ENCODE results near the gene OR2G3. TPM values are rescaled to one million over a fixed set of nuclear protein-coding genes. Genes with fewer than 3 reads are reported as not detected.

OR2G3 gene
- total and polyA plus RNA-seq, 2 donors (not counting 1 experiment from before 2014, with no cell fraction given), result not detected

- ATAC-seq (ENCODE audit: low read depth), result no peak
- Mint-ChIP-seq H3K9me3 (ENCODE audit: insufficient read depth) (peaks cover 2% of the 10 kb centered on the region), H3K4me1 (peaks cover 2% of the 10 kb centered on the region), H3K4me3 (no peak overlapping the region), H3K27me3 (peaks cover 43% of the 10 kb centered on the region), H3K27ac (no peak overlapping the region)
- Histone ChIP-seq H3K27ac (ENCODE audit: low read length in 2 of 2) (no peak overlapping the region), H3K36me3 (replicated peaks in 1 of 2; ENCODE audit: control extremely low read depth in 1 of 2, control insufficient read depth in 1 of 2, extremely low read depth in 1 of 2, insufficient read depth in 2 of 2, low read length in 1 of 2) (no peaks in the 10 kb centered on the region), H3K27me3 (replicated peaks in 1 of 4; ENCODE audit: control extremely low read depth in 1 of 4, control insufficient read depth in 3 of 4, insufficient read depth in 4 of 4, low read length in 3 of 4) (peaks cover 0 to 16% (median 0%) of the 10 kb centered on the region in 4 experiments), H3K9ac (ENCODE audit: low read length) (no peak overlapping the region), H3K4me2 (replicated peaks; ENCODE audit: low read depth, low read length, poor library complexity, severe bottlenecking) (no peak overlapping the region), H4K20me1 (ENCODE audit: control insufficient read depth, insufficient read depth, low read length, poor library complexity, severe bottlenecking) (no peaks in the 10 kb centered on the region), H3K4me3 (ENCODE audit: control extremely low read depth in 1 of 5, extremely low read depth in 1 of 5, insufficient read depth in 1 of 5, low read depth in 2 of 5, low read length in 4 of 5) (no peak overlapping the region), H3K79me2 (ENCODE audit: control insufficient read depth, insufficient read depth, low read length) (no peaks in the 10 kb centered on the region), H3K9me3 (ENCODE audit: control extremely low read depth in 1 of 3, control insufficient read depth in 2 of 3, insufficient read depth in 1 of 3, low read length in 2 of 3) (peaks cover 0 to 8% (median 0%) of the 10 kb centered on the region in 3 donors), H3K4me1 (ENCODE audit: control insufficient read depth in 2 of 2, insufficient read depth in 2 of 2, low read length in 2 of 2) (no peaks in the 10 kb centered on the region), H2AFZ (ENCODE audit: insufficient read depth, low read depth, low read length, poor library complexity, severe bottlenecking) (no peak overlapping the region)
- DNase-seq, result no peak
- ChIA-PET POLR2A (no interaction called here), CTCF (no interaction called here)
- no peak for TF ChIP-seq CTCF (IDR thresholded peaks at IDR 0.05)
- no peak for TF ChIP-seq EZH2 (IDR thresholded peaks at IDR 0.05; ENCODE audit: borderline replicate concordance, insufficient read depth, low read depth, low read length, poor library complexity, severe bottlenecking)
- intact Hi-C loops (cut with micrococcal nuclease), result no loop called here
- WGBS (ENCODE audit: insufficient coverage), result 70% methylated on average over 2 of the region's 4 CpGs
These were observed 32.6 kb downstream of the OR2G3 start for GRCh38 chr1:247638011-247638410.

GRCh38 chr1:247638781-247639180 lies 33.4 kb downstream of the OR2G3 start:
- H3K9me3 Mint-ChIP-seq (ENCODE audit: insufficient read depth), result peaks cover 2% of the 10 kb centered on the region
- H3K4me3 Mint-ChIP-seq, result peak overlapping the region; percentile 26
- Histone ChIP-seq H2AFZ (ENCODE audit: insufficient read depth, low read depth, low read length, poor library complexity, severe bottlenecking) (no peak overlapping the region), H3K79me2 (ENCODE audit: control insufficient read depth, insufficient read depth, low read length) (no peaks in the 10 kb centered on the region), H3K9ac (ENCODE audit: low read length) (no peak overlapping the region), H3K4me2 (replicated peaks; ENCODE audit: low read depth, low read length, poor library complexity, severe bottlenecking) (no peak overlapping the region), H3K9me3 (ENCODE audit: control extremely low read depth in 1 of 3, control insufficient read depth in 2 of 3, insufficient read depth in 1 of 3, low read length in 2 of 3) (peaks cover 0 to 8% (median 0%) of the 10 kb centered on the region in 3 donors), H3K4me1 (ENCODE audit: control insufficient read depth in 2 of 2, insufficient read depth in 2 of 2, low read length in 2 of 2) (no peaks in the 10 kb centered on the region), H3K27me3 (replicated peaks in 1 of 4; ENCODE audit: control extremely low read depth in 1 of 4, control insufficient read depth in 3 of 4, insufficient read depth in 4 of 4, low read length in 3 of 4) (peaks cover 0 to 16% (median 0%) of the 10 kb centered on the region in 4 experiments), H3K27ac (ENCODE audit: low read length in 2 of 2) (no peak overlapping the region), H4K20me1 (ENCODE audit: control insufficient read depth, insufficient read depth, low read length, poor library complexity, severe bottlenecking) (no peaks in the 10 kb centered on the region), H3K36me3 (replicated peaks in 1 of 2; ENCODE audit: control extremely low read depth in 1 of 2, control insufficient read depth in 1 of 2, extremely low read depth in 1 of 2, insufficient read depth in 2 of 2, low read length in 1 of 2) (no peaks in the 10 kb centered on the region), H3K4me3 (ENCODE audit: control extremely low read depth in 1 of 5, extremely low read depth in 1 of 5, insufficient read depth in 1 of 5, low read depth in 2 of 5, low read length in 4 of 5) (no peak overlapping the region)
- no peak for DNase-seq
- TF ChIP-seq EZH2 (IDR thresholded peaks at IDR 0.05; ENCODE audit: borderline replicate concordance, insufficient read depth, low read depth, low read length, poor library complexity, severe bottlenecking) (no peak), CTCF (IDR thresholded peaks at IDR 0.05) (no peak)
- intact Hi-C loops (cut with micrococcal nuclease), result no loop called here
- POLR2A ChIA-PET, result no interaction called here
- 87% methylated on average over 2 of the region's 6 CpGs for WGBS (ENCODE audit: insufficient coverage)
- H3K27me3 Mint-ChIP-seq, result peaks cover 38% of the 10 kb centered on the region
- no peak for ATAC-seq (ENCODE audit: low read depth)
- no peak overlapping the region for H3K27ac Mint-ChIP-seq
- peaks cover 2% of the 10 kb centered on the region for H3K4me1 Mint-ChIP-seq
- CTCF ChIA-PET, result no interaction called here

Data from B cell (primary cell).